Smooth muscle cell (in vitro differentiated cells): ENCODE results near the gene IL2RA. TPM values are rescaled to one million over a fixed set of nuclear protein-coding genes. Genes with fewer than 3 reads are reported as not detected.

Experiments
- DNase-seq: peaks from one replicate; lab custom pipeline; 2025; ENCODE audit not compliant: unreplicated experiment; lab: John Stamatoyannopoulos, UW
- H2AFZ ChIP-seq: fragments of 200-600 bp; sonication (generic); 2 replicates; pipeline ENCODE4 v1.6.0; 2016; ENCODE audit warnings: antibody characterized with exemption, low read depth, mild to moderate bottlenecking
- H3F3A ChIP-seq: fragments of 200-600 bp; sonication (generic); 2 replicates; pipeline ENCODE4 v1.6.0; 2017; ENCODE audit warnings: antibody characterized with exemption, low read depth
- H3K27ac ChIP-seq: fragments of 200-600 bp; sonication (generic); 2 replicates; pipeline ENCODE4 v1.5.1; 2016; ENCODE audit warnings: low read depth, mild to moderate bottlenecking
- H3K27me3 ChIP-seq: fragments of 200-600 bp; sonication (generic); 2 replicates; pipeline ENCODE4 v1.6.1; 2016; ENCODE audit warnings: low read depth, mild to moderate bottlenecking
- H3K36me3 ChIP-seq: fragments of 200-600 bp; sonication (generic); 2 replicates; pipeline ENCODE4 v1.5.1; 2016; ENCODE audit warnings: low read depth
- H3K4me1 ChIP-seq: fragments of 200-600 bp; sonication (generic); 2 replicates; pipeline ENCODE4 v1.5.1; 2016; ENCODE audit warnings: low read depth
- H3K4me2 ChIP-seq: fragments of 200-600 bp; sonication (generic); 2 replicates; pipeline ENCODE4 v1.6.0; 2016; ENCODE audit warnings: mild to moderate bottlenecking
- H3K4me3 ChIP-seq: fragments of 200-600 bp; sonication (generic); 2 replicates; pipeline ENCODE4 v1.5.1; 2016; ENCODE audit warnings: mild to moderate bottlenecking
- H3K79me2 ChIP-seq: fragments of 200-600 bp; sonication (generic); 2 replicates; pipeline ENCODE4 v1.6.0; 2016; ENCODE audit warnings: low read depth, mild to moderate bottlenecking
- H3K9ac ChIP-seq: fragments of 200-600 bp; sonication (generic); 2 replicates; pipeline ENCODE4 v1.6.0; 2016; ENCODE audit warnings: low read depth
- H3K9me3 ChIP-seq: fragments of 200-600 bp; sonication (generic); replicated peaks from 2 replicates; pipeline ENCODE4 v1.5.1; 2016; ENCODE audit warnings: low read depth
- H4K20me1 ChIP-seq: fragments of 200-600 bp; sonication (generic); 2 replicates; pipeline ENCODE4 v1.6.0; 2016; ENCODE audit warnings: low read depth
- CTCF ChIP-seq: fragments of 200-600 bp; sonication (generic); IDR thresholded peaks from 2 replicates; pipeline ENCODE4 v1.5.1; 2017; ENCODE audit warnings: borderline replicate concordance, mild to moderate bottlenecking, antibody characterized with exemption; ENCODE audit not compliant: insufficient read depth, poor library complexity, severe bottlenecking
- WGBS: methylation state at CpG from one replicate; pipeline ENCODE4 v1.1.7; 2016; ENCODE audit warnings: low lambda C conversion rate; 5-methylcytosine and 5-hydroxymethylcytosine counted together
- polyA plus RNA-seq: library from polyadenylated mRNA; unstranded; fragments of >200 nt; fragmentation: Nextera tagmentation; extraction: Ambion mirVana; gene quantifications from 2 replicates; pipeline ENCODE4 v1.2.1, GENCODE V29; 2016
- total RNA-seq: library from RNA; depleted of rRNA; stranded (reverse); fragments of >200 nt; gene quantifications from 2 replicates; pipeline ENCODE4 v1.2.3, GENCODE V29; 2014

Gene IL2RA
- total and polyA plus RNA-seq, 2 experiments from 2014 or later: not detected

DNA sequence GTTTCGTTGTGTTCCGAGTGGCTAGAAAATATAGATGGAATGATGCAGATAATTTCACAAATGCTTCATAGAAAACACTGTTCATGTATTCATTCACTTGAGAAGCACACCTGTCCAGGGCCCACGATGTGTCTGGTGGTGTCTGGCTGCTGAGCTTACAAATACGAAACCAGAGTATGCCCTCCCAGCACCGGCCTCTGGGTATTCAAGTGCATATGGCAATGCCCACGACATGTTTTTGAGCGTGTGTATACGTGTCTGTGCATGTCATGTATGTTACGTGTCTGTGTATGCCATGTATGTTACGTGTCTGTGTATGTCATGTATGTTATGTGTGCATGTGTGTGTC lies 37.9 kb downstream of the IL2RA start:
- H3K4me1 ChIP-seq: no peaks in the 10 kb centered on the region
- H3K9ac ChIP-seq: no peak overlapping the region
- no peaks in the 10 kb centered on the region for H3K79me2 ChIP-seq
- H3K27me3 ChIP-seq: no peaks in the 10 kb centered on the region
- DNase-seq: no peak
- no peak overlapping the region for H3K4me3 ChIP-seq
- no peaks in the 10 kb centered on the region for H3K9me3 ChIP-seq
- H2AFZ ChIP-seq: no peak overlapping the region
- WGBS: 91% methylated on average over 10 of the region's 10 CpGs
- H3K27ac ChIP-seq: no peak overlapping the region
- H3K4me2 ChIP-seq: no peak overlapping the region
- H4K20me1 ChIP-seq: no peaks in the 10 kb centered on the region
- no peak for TF ChIP-seq CTCF
- H3F3A ChIP-seq: no peaks in the 10 kb centered on the region
- H3K36me3 ChIP-seq: no peaks in the 10 kb centered on the region

DNA sequence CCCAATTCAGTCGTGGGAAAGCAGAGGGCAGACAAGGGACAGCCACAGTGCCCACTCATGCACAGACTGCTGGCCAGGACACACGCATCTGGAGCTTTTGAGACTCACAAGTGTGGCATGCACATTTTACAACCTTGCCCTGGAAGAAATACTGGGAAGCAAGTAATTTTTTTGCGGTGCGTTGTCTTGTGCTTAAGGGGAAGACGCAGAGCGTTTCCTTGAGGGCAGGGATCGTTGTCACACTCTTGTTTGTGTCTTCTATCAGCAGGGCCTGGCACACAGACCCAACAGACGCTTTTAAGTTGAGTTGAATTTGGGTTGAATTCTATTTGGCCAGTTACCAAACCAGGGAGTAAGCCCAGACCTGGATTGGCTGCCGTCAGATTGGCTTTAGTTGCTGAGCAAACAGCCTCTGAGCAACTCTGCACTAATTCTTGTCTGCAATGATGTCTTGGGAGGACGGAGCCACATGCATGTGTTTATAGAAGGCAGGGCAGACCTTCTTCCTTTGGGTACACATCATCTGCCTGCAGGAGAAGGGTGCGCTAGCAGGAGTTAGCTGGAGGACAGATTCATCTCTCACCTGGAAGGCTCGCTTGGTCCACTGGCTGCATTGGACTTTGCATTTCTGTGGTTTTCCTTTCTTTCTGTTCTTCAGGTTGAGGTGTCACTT lies 38.4 kb downstream of the IL2RA start:
- Histone ChIP-seq H3K36me3 (no peaks in the 10 kb centered on the region), H3K9ac (no peak overlapping the region), H3K4me3 (no peak overlapping the region), H3K79me2 (no peaks in the 10 kb centered on the region), H3F3A (no peaks in the 10 kb centered on the region), H4K20me1 (no peaks in the 10 kb centered on the region), H3K4me1 (no peaks in the 10 kb centered on the region), H3K27ac (no peak overlapping the region), H2AFZ (no peak overlapping the region), H3K4me2 (no peak overlapping the region), H3K9me3 (no peaks in the 10 kb centered on the region), H3K27me3 (no peaks in the 10 kb centered on the region)
- 73% methylated on average over 12 of the region's 12 CpGs for WGBS
- no peak for DNase-seq
- no peak for TF ChIP-seq CTCF

DNA sequence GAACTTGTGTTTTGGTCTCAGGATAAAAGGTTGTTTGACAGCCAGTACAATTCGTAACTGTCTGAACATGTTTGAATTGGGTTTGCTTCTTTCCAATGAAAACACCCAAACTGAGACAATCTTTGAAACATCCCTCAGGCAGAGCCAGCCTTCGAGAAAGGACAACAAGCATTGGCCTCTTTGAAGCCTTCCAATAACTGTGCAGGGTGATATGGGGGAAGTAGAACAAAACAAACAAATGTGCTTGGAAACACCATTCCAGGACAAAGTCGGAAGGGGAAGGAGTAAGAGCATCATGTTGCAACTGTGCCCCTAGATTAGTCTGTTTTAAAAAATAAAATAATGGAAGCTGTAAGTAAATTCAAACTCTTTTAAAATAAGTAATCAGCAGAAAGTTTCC lies 39.5 kb downstream of the IL2RA start:
- TF ChIP-seq CTCF: no peak
- H3K4me2 ChIP-seq: no peak overlapping the region
- H3K27ac ChIP-seq: no peak overlapping the region
- H4K20me1 ChIP-seq: no peaks in the 10 kb centered on the region
- H2AFZ ChIP-seq: no peak overlapping the region
- no peaks in the 10 kb centered on the region for H3F3A ChIP-seq
- no peak overlapping the region for H3K9ac ChIP-seq
- H3K27me3 ChIP-seq: no peaks in the 10 kb centered on the region
- no peak overlapping the region for H3K4me3 ChIP-seq
- no peaks in the 10 kb centered on the region for H3K79me2 ChIP-seq
- no peaks in the 10 kb centered on the region for H3K36me3 ChIP-seq
- no peaks in the 10 kb centered on the region for H3K9me3 ChIP-seq
- DNase-seq: no peak
- H3K4me1 ChIP-seq: no peaks in the 10 kb centered on the region
- WGBS: 75% methylated on average over 3 of the region's 3 CpGs

GRCh38 chr10:6020826-6021225 lies 41.3 kb downstream of the IL2RA start:
- Histone ChIP-seq H3K36me3 (no peaks in the 10 kb centered on the region), H3K4me2 (no peak overlapping the region), H3K4me1 (no peaks in the 10 kb centered on the region), H3K27ac (no peak overlapping the region), H3K9me3 (no peaks in the 10 kb centered on the region), H3K27me3 (no peaks in the 10 kb centered on the region), H3F3A (no peaks in the 10 kb centered on the region), H3K4me3 (no peak overlapping the region), H3K79me2 (no peaks in the 10 kb centered on the region), H3K9ac (no peak overlapping the region), H4K20me1 (no peaks in the 10 kb centered on the region), H2AFZ (no peak overlapping the region)
- DNase-seq: no peak
- no peak for TF ChIP-seq CTCF
- 76% methylated on average over 9 of the region's 9 CpGs for WGBS
